Dermis blood vessel endothelial cell (primary cell): Measurements from ENCODE around the gene NDUFC2. TPM values are rescaled to one million over a fixed set of nuclear protein-coding genes. Genes with fewer than 3 reads are reported as not detected.
"Not testable (repeated sequence)": the region's sequence is repeated elsewhere in the genome, so short reads cannot be mapped to it uniquely, and the experiment has no call there.

ENCODE experiments used
- DNase-seq: peaks from one replicate; pipeline ENCODE4 v3.0.0; 2010
- total RNA-seq: library from RNA; depleted of rRNA; stranded (reverse); fragments of >200 nt; gene quantifications from 2 replicates; pipeline ENCODE4 v1.2.3, GENCODE V29; 2014

The NDUFC2 gene
- total RNA-seq = 67.6 and 105 TPM in 2 replicates

- DNase-seq = peak; percentile 91
Measured at GRCh38 chr11:78079232-78080083, at the start of gene NDUFC2. Gene NDUFC2 (minus strand): TSS chr11:78079862. CDS start chr11:78079744, 118 bp downstream.

DNA sequence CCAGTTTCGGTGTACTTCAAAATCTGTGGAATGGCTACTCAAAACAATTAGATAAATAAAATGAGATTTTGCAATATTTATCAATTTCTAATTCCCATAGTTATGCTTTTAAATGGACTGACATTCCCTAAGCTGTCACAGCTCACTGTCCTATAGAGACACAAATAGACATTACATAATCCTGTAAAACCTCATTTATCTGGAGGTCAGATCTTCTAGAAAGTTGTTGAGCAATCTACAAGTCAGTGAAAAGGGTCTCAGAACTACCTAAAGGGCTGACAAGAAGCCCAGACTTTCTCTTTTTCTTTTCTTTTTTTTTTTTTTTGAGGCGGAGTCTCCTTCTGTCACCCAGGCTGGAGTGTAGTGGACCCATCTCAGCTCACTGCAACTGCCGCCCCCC, 47.7 kb upstream of the NDUFC2 start:
- no peak for DNase-seq

- no peak for DNase-seq
Measured at GRCh38 chr11:78112582-78113275, 33.1 kb upstream of the NDUFC2 start.

GRCh38 chr11:78111298-78111697, 31.6 kb upstream of the NDUFC2 start:
- DNase-seq = no peak

- DNase-seq = no peak
Measured at GRCh38 chr11:78110830-78111229, 31.2 kb upstream of the NDUFC2 start.

- DNase-seq = no peak
Measured at GRCh38 chr11:78110351-78110750, 30.7 kb upstream of the NDUFC2 start.

- DNase-seq = peak; percentile 5
Measured at GRCh38 chr11:78109081-78110015, 29.7 kb upstream of the NDUFC2 start.

DNA sequence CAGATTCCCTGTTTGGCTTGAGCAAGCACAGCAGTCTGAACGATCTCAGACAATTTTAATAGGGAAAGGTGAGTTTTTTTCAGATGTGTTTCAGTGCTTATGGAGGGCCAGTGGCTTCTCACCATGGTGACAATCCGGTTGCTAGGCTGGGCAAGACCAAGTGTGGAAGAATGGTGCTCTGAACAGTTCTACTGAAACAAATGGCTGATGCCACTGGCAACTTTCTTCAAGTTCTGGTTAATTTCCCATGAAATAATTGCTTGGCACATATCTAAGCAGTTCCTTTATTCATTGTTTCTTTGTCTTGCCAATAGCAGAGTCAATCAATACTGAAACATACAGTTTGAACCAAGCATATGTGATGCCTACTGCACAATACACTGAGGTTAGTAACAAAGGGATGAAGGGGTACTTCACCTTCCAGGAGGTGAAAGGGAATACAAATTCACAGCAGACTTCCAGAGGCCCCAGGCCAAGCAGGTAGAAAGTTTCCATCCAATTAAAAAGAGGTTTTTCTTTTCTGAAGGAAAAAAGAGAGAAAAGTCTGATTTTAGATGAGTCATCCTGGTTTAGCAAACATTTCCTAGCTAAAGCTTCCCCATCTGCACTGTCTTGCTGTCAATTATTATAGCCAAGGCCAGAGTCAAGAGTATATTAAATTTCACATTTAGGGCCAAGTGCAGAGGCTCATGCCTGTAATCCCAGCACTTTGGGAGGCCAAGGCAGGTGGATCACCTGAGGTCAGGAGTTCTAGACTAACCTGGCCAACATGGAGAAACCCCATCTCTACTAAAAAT, 21.2 kb upstream of the NDUFC2 start:
- no peak for DNase-seq

- DNase-seq = no peak
Measured at GRCh38 chr11:78100261-78100660, 20.6 kb upstream of the NDUFC2 start.

- no peak for DNase-seq
Measured at GRCh38 chr11:78099666-78100065, 20.0 kb upstream of the NDUFC2 start.

DNA sequence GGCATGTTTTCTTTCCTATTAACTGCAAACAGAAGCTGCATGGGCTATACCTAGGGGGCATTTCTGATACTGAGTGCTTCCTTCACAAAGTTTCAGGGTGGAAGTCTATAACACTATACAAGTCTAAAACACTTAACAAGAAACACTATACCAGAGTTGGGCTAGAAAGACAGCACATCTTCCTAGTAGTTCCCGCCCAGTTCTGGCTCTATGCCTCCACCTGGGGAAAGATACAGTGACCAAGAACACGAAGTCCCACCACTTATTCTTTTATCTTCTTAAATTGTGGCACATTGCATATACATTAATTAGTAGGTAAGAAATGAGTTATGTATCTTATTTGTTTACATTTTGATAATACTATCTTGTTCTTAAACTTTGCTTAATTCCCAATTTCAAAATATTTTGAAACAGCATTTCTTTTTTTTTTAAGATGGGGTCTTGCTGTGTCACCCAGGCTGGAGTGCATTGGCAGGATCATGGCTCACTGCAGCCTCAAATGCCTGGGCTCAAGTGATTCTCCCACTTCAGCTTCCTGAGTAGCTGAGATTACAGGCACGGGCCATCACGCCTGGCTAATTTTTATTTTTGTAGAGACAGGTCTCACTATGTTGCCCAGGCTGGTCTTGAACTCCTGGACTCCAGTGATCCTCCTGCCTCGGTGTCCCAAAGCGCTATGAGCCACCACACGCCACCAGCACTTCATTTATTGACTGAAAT, 18.2 kb upstream of the NDUFC2 start:
- no peak for DNase-seq

GRCh38 chr11:78094250-78094649, 14.6 kb upstream of the NDUFC2 start:
- DNase-seq = no peak

GRCh38 chr11:78086521-78087074, 6.9 kb upstream of the NDUFC2 start:
- not testable (repeated sequence) for DNase-seq

GRCh38 chr11:78085972-78086371, 6.3 kb upstream of the NDUFC2 start:
- DNase-seq = no peak

- not testable (repeated sequence) for DNase-seq
Measured at GRCh38 chr11:78084506-78084905, 4.8 kb upstream of the NDUFC2 start.

DNA sequence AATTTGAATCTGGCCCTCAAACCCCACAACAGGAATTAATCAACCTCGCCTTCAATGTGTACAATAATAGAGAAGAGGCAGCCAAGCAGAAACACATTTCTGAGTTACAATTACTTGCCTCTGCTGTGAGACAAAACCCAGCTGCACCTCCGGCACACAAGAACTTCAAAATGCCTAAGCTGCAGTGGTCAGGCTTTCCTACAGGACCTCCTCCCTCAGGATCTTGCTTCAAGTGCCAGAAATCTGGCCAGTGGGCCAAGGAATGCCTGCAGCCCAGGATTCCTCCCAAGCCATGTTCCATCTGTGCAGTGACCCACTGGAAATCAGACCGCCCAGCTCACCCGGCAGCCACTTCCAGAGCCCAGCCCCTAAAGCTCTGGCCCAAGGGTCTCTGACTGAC, 3.4 kb upstream of the NDUFC2 start:
- no peak for DNase-seq

GRCh38 chr11:78082146-78082545, 2.5 kb upstream of the NDUFC2 start:
- no peak for DNase-seq

- DNase-seq = no peak
Measured at GRCh38 chr11:78081583-78081982, 1.9 kb upstream of the NDUFC2 start.

GRCh38 chr11:78080818-78081495, 1.3 kb upstream of the NDUFC2 start:
- DNase-seq = peak; percentile 57

- no peak for DNase-seq
Measured at GRCh38 chr11:78080084-78080817, 589 bp upstream of the NDUFC2 start.
